K562 (cell line): Measurements from ENCODE around the gene TMEM63A. TPM values are rescaled to one million over a fixed set of nuclear protein-coding genes. Genes with fewer than 3 reads are reported as not detected.
A peak's percentile ranks its signal among the peaks of the same experiment; 100 is the strongest.

Source experiments
- CEBPG ChIP-seq, 3 experiments: fragments of 200-800 bp in 1 of 3; sonication (Bioruptor generic) in 1 of 3; sonication (generic) in 1 of 3; formaldehyde crosslinking in 1 of 3; IDR thresholded peaks in 2 of 3; conservative IDR thresholded peaks in 1 of 3; 2 replicates each; pipeline versions ENCODE4 v1.6.1 to v1.8.0; 2016 to 2022; ENCODE audit warnings: missing compliant biosample characterization in 2 of 3, missing genetic modification characterization in 2 of 3, mild to moderate bottlenecking in 1 of 3, missing genetic modification reagents in 1 of 3
- ESRRB ChIP-seq: fragments of 250-450 bp; sonication (Bioruptor Pico); IDR thresholded peaks from 2 replicates; pipeline ENCODE4 v1.5.0; 2020; ENCODE audit warnings: mild to moderate bottlenecking, moderate library complexity, borderline replicate concordance
- ETS2 ChIP-seq: IDR thresholded peaks from 2 replicates; pipeline ENCODE4 v1.6.1; 2016; ENCODE audit warnings: borderline replicate concordance, missing genetic modification characterization, mild to moderate bottlenecking, moderate library complexity, missing compliant biosample characterization; ENCODE audit not compliant: poor library complexity, severe bottlenecking
- FOXJ3 ChIP-seq: sonication (generic); formaldehyde crosslinking; IDR thresholded peaks from 2 replicates; pipeline ENCODE4 v1.4.0; 2020; ENCODE audit warnings: mild to moderate bottlenecking, missing genetic modification reagents
- FOXO4 ChIP-seq: fragments of 450-650 bp; formaldehyde crosslinking; IDR thresholded peaks from 2 replicates; pipeline ENCODE4 v1.4.0; 2020; ENCODE audit warnings: mild to moderate bottlenecking, moderate library complexity
- HIVEP1 ChIP-seq: fragments of 250-450 bp; sonication (Bioruptor Pico); IDR thresholded peaks from 2 replicates; pipeline ENCODE4 v1.4.0; 2020; ENCODE audit warnings: mild to moderate bottlenecking
- NR3C1 ChIP-seq: sonication (generic); formaldehyde crosslinking; IDR thresholded peaks from 2 replicates; pipeline ENCODE4 v1.8.1; 2022; ENCODE audit warnings: missing genetic modification reagents
- POLR2AphosphoS5 ChIP-seq: IDR thresholded peaks from 2 replicates; pipeline ENCODE4 v1.6.1; 2011; ENCODE audit warnings: mild to moderate bottlenecking, low read depth, low read length, moderate library complexity; ENCODE audit not compliant: control insufficient read depth, insufficient read depth
- RB1 ChIP-seq: fragments of 450-650 bp; IDR thresholded peaks from 2 replicates; pipeline ENCODE4 v1.6.1; 2017; ENCODE audit warnings: low read depth, mild to moderate bottlenecking
- RFX7 ChIP-seq: fragments of 250-450 bp; sonication (Bioruptor Pico); IDR thresholded peaks from 2 replicates; pipeline ENCODE4 v1.5.1; 2021; ENCODE audit warnings: mild to moderate bottlenecking
- SUPT5H ChIP-seq: fragments of 450-650 bp; IDR thresholded peaks from 2 replicates; pipeline ENCODE4 v1.6.1; 2016
- THRAP3 ChIP-seq: fragments of 450-650 bp; IDR thresholded peaks from 2 replicates; pipeline ENCODE4 v1.6.1; 2016; ENCODE audit warnings: mild to moderate bottlenecking, inconsistent platforms, borderline replicate concordance
- TSC22D4 ChIP-seq: fragments of 450-650 bp; IDR thresholded peaks from 2 replicates; pipeline ENCODE4 v1.6.1; 2016; ENCODE audit warnings: missing genetic modification characterization, missing biosample characterization, control low read depth
- ZBTB49 ChIP-seq: sonication (generic); formaldehyde crosslinking; IDR thresholded peaks from 2 replicates; pipeline ENCODE4 v1.8.0; 2022; ENCODE audit warnings: missing genetic modification reagents, mild to moderate bottlenecking, borderline replicate concordance
- ZNF311 ChIP-seq: fragments of 250-450 bp; sonication (Bioruptor Pico); IDR thresholded peaks from 2 replicates; pipeline ENCODE4 v1.4.0; 2020; ENCODE audit warnings: mild to moderate bottlenecking, moderate library complexity
- ZNF408 ChIP-seq: fragments of 250-450 bp; sonication (Bioruptor Pico); IDR thresholded peaks from 2 replicates; pipeline ENCODE4 v1.4.0; 2020; ENCODE audit warnings: low read depth, mild to moderate bottlenecking, moderate library complexity
- ZNF668 ChIP-seq: fragments of 250-450 bp; sonication (Bioruptor Pico); IDR thresholded peaks from 2 replicates; pipeline ENCODE4 v1.8.0; 2022; ENCODE audit warnings: mild to moderate bottlenecking, inconsistent platforms
- ZNF696 ChIP-seq: fragments of 250-450 bp; sonication (Bioruptor Pico); conservative IDR thresholded peaks from 2 replicates; pipeline ENCODE4 v1.4.0; 2020; ENCODE audit warnings: mild to moderate bottlenecking, moderate library complexity
- polyA plus RNA-seq, 8 experiments: library from polyadenylated mRNA; depleted of rRNA in 4 of 8; stranded (reverse) in 5 of 8; unstranded in 3 of 8; fragments of >200 nt; fragmentation: Nextera tagmentation in 2 of 8; fragmentation: Illumina TruSeq in 1 of 8; extraction: Ambion mirVana in 2 of 8; extraction: Trizol in 1 of 8; gene quantifications; 2 replicates each; pipeline versions ENCODE4 v1.2.1 to v1.2.3, GENCODE V29; 2011 to 2014; ENCODE audit warnings: inconsistent platforms in 1 of 8, missing spikeins in 1 of 8
- total RNA-seq, 7 experiments: library from RNA; depleted of rRNA in 6 of 7; stranded (reverse); fragments of >200 nt in 6 of 7; fragmentation: Illumina TruSeq in 2 of 7; extraction: Trizol in 2 of 7; gene quantifications; 2 replicates each; pipeline versions ENCODE4 v1.2.1 to v1.2.3, GENCODE V29; 2011 to 2021; ENCODE audit warnings: low replicate concordance in 1 of 7
- TF ChIP-seq, protein P1 (sequence below): sonication (generic); formaldehyde crosslinking; IDR thresholded peaks from 2 replicates; pipeline ENCODE4 v1.8.0; 2022; ENCODE audit warnings: missing genetic modification reagents, mild to moderate bottlenecking, borderline replicate concordance

TMEM63A gene
- total and polyA plus RNA-seq, 9 of the 15 experiments (the other 6 are each of a cell fraction or from before 2014, with no cell fraction given) = 2.0 to 54.6 (median 17.5) TPM

DNA sequence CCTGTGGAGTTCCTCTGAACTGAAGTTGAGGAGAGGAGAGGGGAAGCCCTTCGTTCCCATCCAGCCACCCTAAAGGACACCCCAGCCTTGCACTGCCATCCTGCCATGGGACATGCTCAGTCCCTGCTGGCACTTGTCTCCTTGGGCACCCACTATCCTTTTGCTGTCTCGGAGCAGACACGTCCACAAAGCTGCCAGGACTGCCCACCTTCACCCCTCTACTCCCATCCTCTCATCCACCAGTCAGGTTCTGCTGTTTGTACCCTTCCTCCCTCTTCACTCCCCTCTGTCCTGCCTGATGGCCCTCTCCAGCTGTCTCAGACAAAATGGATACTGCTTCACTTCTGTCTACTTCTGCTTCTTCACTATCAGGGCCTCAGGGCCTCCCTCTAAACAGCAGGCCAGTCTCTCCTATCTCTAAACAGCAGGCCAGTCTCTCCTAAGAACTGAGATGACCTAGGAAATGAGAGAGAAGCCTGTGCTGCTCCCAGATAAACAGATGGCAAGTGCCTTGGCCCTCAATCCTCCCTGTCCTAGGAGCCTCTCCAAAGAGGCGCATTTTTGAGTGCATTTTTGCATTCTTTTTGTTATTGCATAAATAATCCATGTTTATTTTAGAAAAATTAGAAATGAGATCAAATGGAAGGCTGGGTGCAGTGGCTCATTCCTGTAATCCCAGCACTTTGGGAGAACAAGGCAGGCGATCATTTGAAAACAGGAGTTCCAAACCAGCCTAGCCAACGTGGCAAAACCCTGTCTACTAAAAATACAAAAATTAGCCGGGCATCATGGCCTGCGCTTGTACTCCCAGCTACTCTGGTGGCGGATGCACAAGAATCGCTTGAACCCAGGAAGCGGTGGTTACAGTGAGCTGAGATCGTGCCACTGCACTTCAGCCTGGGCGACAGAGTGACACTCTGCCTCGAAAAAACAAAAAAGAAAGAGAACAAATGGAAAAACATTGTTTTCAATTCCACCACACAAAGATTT lies 46.3 kb upstream of the TMEM63A start (continued):
- no peak for TF ChIP-seq NR3C1
- no peak for TF ChIP-seq FOXJ3
- TF ChIP-seq ZNF668 (CRISPR knock-in tag) = peak; percentile 80; the same call in 1 of the 2 replicates
- peak; percentile 75; the same call in 1 of the 2 replicates for TF ChIP-seq HIVEP1 (CRISPR knock-in tag)
- TF ChIP-seq THRAP3 = peak; percentile 78; the same call in 1 of the 2 replicates
- TF ChIP-seq ZNF696 = 0 out of 2 replicates have a peak, but pooled peaks have one; percentile 22
- TF ChIP-seq POLR2AphosphoS5 = peak; percentile 100
- TF ChIP-seq RB1 = 0 out of 2 replicates have a peak, but pooled peaks have one; percentile 49
- peak; percentile 83 for TF ChIP-seq ZNF311 (CRISPR knock-in tag)
- TF ChIP-seq RFX7 (CRISPR knock-in tag) = no peak
- TF ChIP-seq TSC22D4 (tag) = no peak
- TF ChIP-seq SUPT5H = peak; percentile 86
- TF ChIP-seq ESRRB = peak; percentile 40; the same call in 1 of the 2 replicates
- 0 out of 2 replicates have a peak, but pooled peaks have one; percentile 64 for TF ChIP-seq FOXO4 (CRISPR knock-in tag)
- TF ChIP-seq CEBPG (CRISPR knock-in tag; IDR thresholded peaks at IDR 0.05) = no peak
- no peak for TF ChIP-seq CEBPG (tag; conservative IDR thresholded peaks at IDR 0.05 in 1 of 2, IDR thresholded peaks at IDR 0.05 in 1 of 2)
- TF ChIP-seq ZNF408 (CRISPR knock-in tag) = no peak
- TF ChIP-seq, protein P1, sequence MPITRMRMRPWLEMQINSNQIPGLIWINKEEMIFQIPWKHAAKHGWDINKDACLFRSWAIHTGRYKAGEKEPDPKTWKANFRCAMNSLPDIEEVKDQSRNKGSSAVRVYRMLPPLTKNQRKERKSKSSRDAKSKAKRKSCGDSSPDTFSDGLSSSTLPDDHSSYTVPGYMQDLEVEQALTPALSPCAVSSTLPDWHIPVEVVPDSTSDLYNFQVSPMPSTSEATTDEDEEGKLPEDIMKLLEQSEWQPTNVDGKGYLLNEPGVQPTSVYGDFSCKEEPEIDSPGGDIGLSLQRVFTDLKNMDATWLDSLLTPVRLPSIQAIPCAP (CRISPR knock-in tag) = no peak
- TF ChIP-seq ZBTB49 (CRISPR knock-in tag) = no peak
- TF ChIP-seq ETS2 (tag) = peak; percentile 82
